ENCODE measurements around the gene TTC21A. TPM values are rescaled to one million over a fixed set of nuclear protein-coding genes. Genes with fewer than 3 reads are reported as not detected.

The TTC21A gene
- total RNA-seq, 1 experiment from 2014 or later: 5.6 TPM

GRCh38 chr3:39173318-39174125 is 66.0 kb downstream of the TTC21A start:
- TF ChIP-seq EZH2phosphoT487 (IDR thresholded peaks at IDR 0.05; ENCODE audit: borderline replicate concordance) (no peak), EGR1 (IDR thresholded peaks at IDR 0.05; ENCODE audit: low read depth) (no peak), POLR2AphosphoS5 (IDR thresholded peaks at IDR 0.05; ENCODE audit: low read depth, low read length) (no peak), ZNF274 (IDR thresholded peaks at IDR 0.05; ENCODE audit: low read depth, low read length) (no peak), SIN3A (IDR thresholded peaks at IDR 0.05; ENCODE audit: low read depth) (no peak), JUND (IDR thresholded peaks at IDR 0.05) (no peak), ZBTB33 (IDR thresholded peaks at IDR 0.05; ENCODE audit: extremely low read depth, insufficient replicate concordance, low read length) (no peak), TCF7L2 (IDR thresholded peaks at IDR 0.05; ENCODE audit: borderline replicate concordance, extremely low read depth, insufficient read depth, insufficient read length) (no peak), POLR2A (IDR thresholded peaks at IDR 0.05; ENCODE audit: borderline replicate concordance, extremely low read depth, insufficient read depth, insufficient read length) (no peak), ATF3 (IDR thresholded peaks at IDR 0.05) (no peak), SRF (IDR thresholded peaks at IDR 0.05; ENCODE audit: low read depth) (no peak), FOSL1 (IDR thresholded peaks at IDR 0.05; ENCODE audit: low read depth) (no peak), CEBPB (IDR thresholded peaks at IDR 0.05; ENCODE audit: low read depth) (no peak), SP1 (IDR thresholded peaks at IDR 0.05; ENCODE audit: low read depth) (no peak), EZH2 (IDR thresholded peaks at IDR 0.05) (no peak), ELF1 (IDR thresholded peaks at IDR 0.05; ENCODE audit: borderline replicate concordance, low read depth) (no peak), MAX (IDR thresholded peaks at IDR 0.05) (no peak), ZFX (IDR thresholded peaks at IDR 0.05) (no peak)
- no peaks in the 10 kb centered on the region for H4K20me1 ChIP-seq (ENCODE audit: insufficient read depth)
- H3K9me2 ChIP-seq (ENCODE audit: insufficient read depth): no peaks in the 10 kb centered on the region
- H3K4me1 ChIP-seq (ENCODE audit: control insufficient read depth in 1 of 2, insufficient read depth in 2 of 2, low read length in 2 of 2): peaks cover 13 to 31% of the 10 kb centered on the region in 2 experiments
- H2AFZ ChIP-seq (ENCODE audit: low read depth, low read length, poor library complexity, severe bottlenecking): no peak overlapping the region
- RAD21 ChIA-PET (ENCODE audit: low non-redundant PET in 1 of 2, low total read pairs in 2 of 2, uncharacterized antibody in 2 of 2, unreplicated experiment in 2 of 2): no interaction called here
- H3K79me2 ChIP-seq (ENCODE audit: insufficient read depth, low read length): no peaks in the 10 kb centered on the region
- no peaks in the 10 kb centered on the region for H3K36me3 ChIP-seq (ENCODE audit: control insufficient read depth in 1 of 2, insufficient read depth in 2 of 2, low read length in 2 of 2)
- H3K9me3 ChIP-seq (ENCODE audit: control insufficient read depth in 1 of 2, insufficient read depth in 1 of 2, low read depth in 1 of 2, low read length in 2 of 2): no peaks in the 10 kb centered on the region
- DNase-seq (ENCODE audit: low read depth, low spot score) (no peak), ATAC-seq (no peak)
- CTCF ChIA-PET: no interaction called here
- no TSS peak for BruUV-seq (replicated peaks)
- H3K27ac ChIP-seq (ENCODE audit: low read depth, low read length): no peak overlapping the region
- no peak overlapping the region for H3K4me3 ChIP-seq (replicated peaks in 1 of 2; ENCODE audit: low read depth in 1 of 2, low read length in 2 of 2)
- H3K4me2 ChIP-seq (ENCODE audit: low read length): no peak overlapping the region
- no peak overlapping the region for H3K9ac ChIP-seq (ENCODE audit: low read length)
- POLR2A ChIA-PET: no interaction called here
- intact Hi-C loops (cut with micrococcal nuclease): no loop called here
- H3K27me3 ChIP-seq (ENCODE audit: insufficient read depth, low read length): no peaks in the 10 kb centered on the region

All from HCT116 (cell line).